Calu3 (cell line): ENCODE results near the gene RAB5B. TPM values are rescaled to one million over a fixed set of nuclear protein-coding genes. Genes with fewer than 3 reads are reported as not detected.

ENCODE experiments used
- BruUV-seq: library from RNA; stranded (reverse); fragments of 400-500 nt; replicated peaks from 2 replicates; lab custom pipeline; 2021; lab: Mats Ljungman, UMichigan
- CTCF ChIA-PET: fragments of 300-600 bp; sonication (Branson Sonifier 250); formaldehyde crosslinking; loops from one replicate; lab custom pipeline; 2022; ENCODE audit warnings: antibody characterized with exemption; lab: Charles Lee
- DNase-seq: peaks from one replicate; pipeline ENCODE4 v3.0.0; 2022
- H3K27ac Mint-ChIP-seq: one replicate; pipeline ENCODE4 v1.8.0; 2022; ENCODE audit warnings: mixed read lengths; ENCODE audit not compliant: unreplicated experiment
- H3K27me3 Mint-ChIP-seq: one replicate; pipeline ENCODE4 v1.8.0; 2022; ENCODE audit warnings: mixed read lengths; ENCODE audit not compliant: unreplicated experiment
- H3K36me3 Mint-ChIP-seq: one replicate; pipeline ENCODE4 v1.8.0; 2022; ENCODE audit warnings: mild to moderate bottlenecking, moderate library complexity, mixed read lengths; ENCODE audit not compliant: insufficient read depth, unreplicated experiment
- H3K4me1 Mint-ChIP-seq: one replicate; pipeline ENCODE4 v1.8.0; 2022; ENCODE audit warnings: mild to moderate bottlenecking, low read depth, mixed read lengths; ENCODE audit not compliant: unreplicated experiment
- H3K4me3 Mint-ChIP-seq: one replicate; pipeline ENCODE4 v1.8.0; 2022; ENCODE audit warnings: mild to moderate bottlenecking, low read depth, moderate library complexity, mixed read lengths; ENCODE audit not compliant: unreplicated experiment
- H3K9me3 Mint-ChIP-seq: one replicate; pipeline ENCODE4 v1.8.0; 2022; ENCODE audit warnings: low read depth, mixed read lengths; ENCODE audit not compliant: unreplicated experiment
- intact Hi-C: fragments of 100-400 bp; cut with micrococcal nuclease; formaldehyde crosslinking; loops from one replicate; pipeline ENCODE4 v1.10.0; 2022; ENCODE audit not compliant: unreplicated experiment
- total RNA-seq: library from RNA; stranded (reverse); gene quantifications from 2 replicates; pipeline ENCODE4 v1.2.3, GENCODE V29; 2022
- TF ChIP-seq, protein P1 (sequence below): fragments of 200-600 bp; IDR thresholded peaks from one replicate; pipeline ENCODE4 v1.8.0; 2022; ENCODE audit warnings: antibody characterized with exemption; ENCODE audit not compliant: unreplicated experiment

RAB5B gene
- total RNA-seq, 1 experiment from 2014 or later: 91.6 TPM

DNA sequence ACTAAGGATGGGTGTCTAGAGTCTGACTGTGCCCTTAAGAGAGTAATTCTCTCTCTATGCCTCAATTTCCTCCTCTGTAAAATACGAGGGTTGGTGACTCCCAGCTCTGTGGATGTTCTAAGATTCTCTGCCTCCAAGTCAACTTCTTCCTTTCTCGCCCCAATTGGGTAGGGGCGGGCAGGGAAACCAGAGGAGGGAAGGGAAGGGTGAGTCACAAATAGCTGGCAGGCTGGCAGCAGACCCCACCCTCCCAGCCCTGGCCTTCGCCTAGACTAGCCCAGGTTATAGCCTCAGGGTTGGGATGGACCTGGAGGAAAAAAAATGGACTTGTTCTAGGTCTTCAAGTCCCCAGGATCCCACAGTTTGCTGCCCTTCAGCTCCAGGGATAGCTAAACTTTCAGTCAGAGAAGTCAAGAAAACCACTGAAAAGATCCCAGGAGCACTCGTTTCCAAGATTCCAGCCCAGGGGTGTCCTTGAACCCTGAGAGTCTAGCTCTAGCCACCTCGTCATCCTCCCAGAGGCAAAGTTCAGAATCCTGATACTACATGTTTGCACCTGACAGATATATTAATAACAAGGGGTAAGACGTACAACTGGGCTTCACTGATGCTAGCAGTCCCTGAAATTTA is 40.6 kb upstream of the RAB5B start:
- H3K4me3 Mint-ChIP-seq: peak overlapping the region; percentile 70
- peak; percentile 50 for DNase-seq
- peaks cover 33% of the 10 kb centered on the region for H3K4me1 Mint-ChIP-seq
- intact Hi-C loops: loop anchor here (5.0 kb wide), 2 partner anchors 94 to 196 kb away; no protein-coding TSS in a partner anchor
- H3K27ac Mint-ChIP-seq: no peak overlapping the region
- BruUV-seq: no TSS peak
- no peaks in the 10 kb centered on the region for H3K27me3 Mint-ChIP-seq
- TF ChIP-seq, protein P1, sequence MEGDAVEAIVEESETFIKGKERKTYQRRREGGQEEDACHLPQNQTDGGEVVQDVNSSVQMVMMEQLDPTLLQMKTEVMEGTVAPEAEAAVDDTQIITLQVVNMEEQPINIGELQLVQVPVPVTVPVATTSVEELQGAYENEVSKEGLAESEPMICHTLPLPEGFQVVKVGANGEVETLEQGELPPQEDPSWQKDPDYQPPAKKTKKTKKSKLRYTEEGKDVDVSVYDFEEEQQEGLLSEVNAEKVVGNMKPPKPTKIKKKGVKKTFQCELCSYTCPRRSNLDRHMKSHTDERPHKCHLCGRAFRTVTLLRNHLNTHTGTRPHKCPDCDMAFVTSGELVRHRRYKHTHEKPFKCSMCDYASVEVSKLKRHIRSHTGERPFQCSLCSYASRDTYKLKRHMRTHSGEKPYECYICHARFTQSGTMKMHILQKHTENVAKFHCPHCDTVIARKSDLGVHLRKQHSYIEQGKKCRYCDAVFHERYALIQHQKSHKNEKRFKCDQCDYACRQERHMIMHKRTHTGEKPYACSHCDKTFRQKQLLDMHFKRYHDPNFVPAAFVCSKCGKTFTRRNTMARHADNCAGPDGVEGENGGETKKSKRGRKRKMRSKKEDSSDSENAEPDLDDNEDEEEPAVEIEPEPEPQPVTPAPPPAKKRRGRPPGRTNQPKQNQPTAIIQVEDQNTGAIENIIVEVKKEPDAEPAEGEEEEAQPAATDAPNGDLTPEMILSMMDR: no peak
- CTCF ChIA-PET: interaction anchor here (0.6 to 3.2 kb wide), 4 partner anchors 62 to 252 kb away, joined by 3 to 9 read pairs (median 4); partner anchors contain the start of gene DNAJC14
- H3K9me3 Mint-ChIP-seq: no peaks in the 10 kb centered on the region
- peaks cover 20% of the 10 kb centered on the region for H3K36me3 Mint-ChIP-seq

DNA sequence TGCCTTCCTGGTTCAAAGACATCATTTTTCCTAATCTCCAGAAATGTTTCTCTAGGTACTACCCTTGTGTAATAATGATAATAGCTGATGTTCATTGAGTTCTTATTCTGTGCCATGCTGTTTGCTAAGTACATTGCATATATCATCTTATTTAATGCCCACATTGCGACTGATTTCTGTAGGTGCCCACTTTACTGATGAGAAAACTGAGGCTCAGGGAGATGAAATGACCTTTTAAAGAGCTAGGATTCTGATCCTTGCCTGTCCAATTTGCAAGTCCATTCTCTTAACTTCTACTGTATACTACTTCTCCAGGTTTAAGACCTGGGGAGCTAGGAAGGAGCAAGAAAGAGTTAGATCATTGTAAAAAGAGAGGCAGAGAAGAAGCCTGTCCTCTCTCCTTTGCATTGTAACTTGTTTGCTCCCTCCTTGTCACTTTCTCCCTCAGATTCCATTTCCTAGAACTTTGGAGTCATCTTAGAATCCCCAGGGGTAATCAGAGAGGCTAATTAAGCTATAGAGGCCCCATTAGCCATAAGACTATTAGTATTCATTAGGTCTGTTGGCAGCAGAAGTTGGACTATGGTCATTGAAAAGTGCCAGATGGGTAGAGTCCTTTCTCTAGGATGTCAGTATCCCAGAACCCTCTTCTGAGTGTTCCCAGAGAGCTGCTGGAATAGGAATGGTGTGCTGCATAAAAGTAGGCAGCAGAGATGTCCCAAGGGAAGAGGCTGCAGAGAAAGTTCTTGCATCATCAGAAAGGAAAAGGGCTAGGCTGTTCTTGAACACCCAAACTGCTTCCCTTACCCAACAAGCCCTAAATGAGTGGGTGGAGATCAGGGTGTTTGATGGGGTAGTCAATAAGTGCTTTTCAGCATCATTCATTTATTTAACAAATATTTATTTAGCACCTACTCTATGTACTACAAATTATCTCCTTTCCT is 39.8 kb upstream of the RAB5B start:
- DNase-seq: no peak
- CTCF ChIA-PET: interaction anchor here (0.6 to 3.2 kb wide), 4 partner anchors 61 to 253 kb away, joined by 3 to 9 read pairs (median 4); partner anchors contain the start of gene DNAJC14
- BruUV-seq: no TSS peak
- Mint-ChIP-seq H3K4me1 (peaks cover 33% of the 10 kb centered on the region), H3K36me3 (peaks cover 19% of the 10 kb centered on the region), H3K27ac (no peak overlapping the region), H3K9me3 (no peaks in the 10 kb centered on the region), H3K4me3 (no peak overlapping the region), H3K27me3 (no peaks in the 10 kb centered on the region)
- TF ChIP-seq, protein P1: no peak
- intact Hi-C loops: loop anchor here (5.0 kb wide), 2 partner anchors 93 to 197 kb away; no protein-coding TSS in a partner anchor

GRCh38 chr12:55934773-55935172 is 39.1 kb upstream of the RAB5B start:
- Mint-ChIP-seq H3K27ac (no peak overlapping the region), H3K36me3 (peaks cover 19% of the 10 kb centered on the region), H3K27me3 (no peaks in the 10 kb centered on the region), H3K4me1 (peaks cover 31% of the 10 kb centered on the region), H3K9me3 (no peaks in the 10 kb centered on the region), H3K4me3 (no peak overlapping the region)
- TF ChIP-seq, protein P1: no peak
- BruUV-seq: no TSS peak
- DNase-seq: no peak
- intact Hi-C loops: loop anchor here (5.0 kb wide), 2 partner anchors 93 to 197 kb away; no protein-coding TSS in a partner anchor
- CTCF ChIA-PET: no interaction called here

- no peak for DNase-seq
- intact Hi-C loops: no loop called here
- H3K4me1 Mint-ChIP-seq: peaks cover 28% of the 10 kb centered on the region
- CTCF ChIA-PET: interaction anchor here (0.6 kb wide), 2 partner anchors 58 to 141 kb away, joined by 3 read pairs; no protein-coding TSS in a partner anchor
- BruUV-seq: no TSS peak
- peaks cover 19% of the 10 kb centered on the region for H3K36me3 Mint-ChIP-seq
- TF ChIP-seq, protein P1: no peak
- no peaks in the 10 kb centered on the region for H3K27me3 Mint-ChIP-seq
- no peaks in the 10 kb centered on the region for H3K9me3 Mint-ChIP-seq
- no peak overlapping the region for H3K4me3 Mint-ChIP-seq
- H3K27ac Mint-ChIP-seq: no peak overlapping the region
Observed at GRCh38 chr12:55935738-55936151, 38.1 kb upstream of the RAB5B start.
